Measurements from ENCODE around the gene UBR1. TPM values are rescaled to one million over a fixed set of nuclear protein-coding genes. Genes with fewer than 3 reads are reported as not detected.
"Not testable (repeated sequence)": the region's sequence is repeated elsewhere in the genome, so short reads cannot be mapped to it uniquely, and the experiment has no call there.

Gene UBR1
- total and polyA plus RNA-seq, 2 experiments from 2014 or later, result 16.2 to 26.0 TPM

- no peaks in the 10 kb centered on the region for H4K20me1 ChIP-seq (ENCODE audit: insufficient read depth)
- H3K4me1 ChIP-seq (ENCODE audit: insufficient read depth), result no peaks in the 10 kb centered on the region
- TF ChIP-seq EZH2phosphoT487 (IDR thresholded peaks at IDR 0.05; ENCODE audit: insufficient read depth, low read depth) (no peak), EZH2 (IDR thresholded peaks at IDR 0.05; ENCODE audit: insufficient read depth, poor library complexity, severe bottlenecking) (no peak)
- H3K9me2 ChIP-seq (ENCODE audit: insufficient read depth), result no peaks in the 10 kb centered on the region
- in situ Hi-C loops (cut with MboI), result no loop called here
- no peak overlapping the region for H3K4me2 ChIP-seq (ENCODE audit: unreplicated experiment)
- peaks cover 32% of the 10 kb centered on the region for H3K79me2 ChIP-seq (ENCODE audit: insufficient read depth)
- H3K27ac ChIP-seq, result no peak overlapping the region
- no peaks in the 10 kb centered on the region for H3F3A ChIP-seq (ENCODE audit: insufficient read depth)
- H3K9ac ChIP-seq, result no peak overlapping the region
- 75 to 77% methylated on average over 5 of the region's 5 CpGs for WGBS, 2 experiments (ENCODE audit: low coverage in 1 of 2, low lambda C conversion rate in 2 of 2, missing lambda C conversion rate in 2 of 2)
- DNase-seq, result no peak
- no peaks in the 10 kb centered on the region for H3K9me3 ChIP-seq (ENCODE audit: low read depth)
- no peaks in the 10 kb centered on the region for H3K36me3 ChIP-seq (ENCODE audit: low read depth)
- no peaks in the 10 kb centered on the region for H3K27me3 ChIP-seq (replicated peaks; ENCODE audit: insufficient read depth)
- no peak overlapping the region for H2AFZ ChIP-seq
- no peak overlapping the region for H3K4me3 ChIP-seq
These were observed 202.2 kb downstream of the UBR1 start for GRCh38 chr15:42903388-42904324.

- 96 to 100% methylated on average over 1 of the region's 1 CpG for WGBS, 2 experiments (ENCODE audit: low coverage in 1 of 2, low lambda C conversion rate in 2 of 2, missing lambda C conversion rate in 2 of 2)
- H3K4me1 ChIP-seq (ENCODE audit: insufficient read depth), result peaks cover 19% of the 10 kb centered on the region
- in situ Hi-C loops (cut with MboI); H3K36me3 ChIP-seq (ENCODE audit: low read depth); H3K4me3 ChIP-seq; H3K4me2 ChIP-seq (ENCODE audit: unreplicated experiment); H3F3A ChIP-seq (ENCODE audit: insufficient read depth); H2AFZ ChIP-seq; H3K9me2 ChIP-seq (ENCODE audit: insufficient read depth); DNase-seq; H3K27me3 ChIP-seq (replicated peaks; ENCODE audit: insufficient read depth); H3K9me3 ChIP-seq (ENCODE audit: low read depth); H3K9ac ChIP-seq; H3K27ac ChIP-seq; H4K20me1 ChIP-seq (ENCODE audit: insufficient read depth): not testable (repeated sequence)
- peaks cover 45% of the 10 kb centered on the region for H3K79me2 ChIP-seq (ENCODE audit: insufficient read depth)
These were observed 211.9 kb downstream of the UBR1 start for GRCh38 chr15:42893911-42894310.

Small RNAs within 50 kb of the gene (small RNA-seq; reads per million reads assigned to genes)
- gene AC068724.2 (ENCODE audit: low read depth, low replicate concordance), result not detected

Other genes starting within 250 kb of the UBR1 start
- gene TTBK2, start 185.3 kb downstream of the UBR1 start, total RNA-seq (2014; rRNA removed; shearing (Covaris generic)), result 6.3 and 7.6 TPM in 2 replicates
- gene TTBK2, start 185.3 kb downstream of the UBR1 start, polyA plus RNA-seq (2016; fragmentation: Nextera tagmentation; extraction: Ambion mirVana), result 4.7 and 5.1 TPM in 2 replicates
- 5.9 and 11.2 TPM in 2 replicates for gene TMEM62, start 27.5 kb upstream of the UBR1 start, total RNA-seq (2014; rRNA removed; shearing (Covaris generic))
- 6.5 and 8.2 TPM in 2 replicates for gene TMEM62, start 27.5 kb upstream of the UBR1 start, polyA plus RNA-seq (2016; fragmentation: Nextera tagmentation; extraction: Ambion mirVana)
- 87.9 and 92.3 TPM in 2 replicates for gene CCNDBP1, start 79.4 kb upstream of the UBR1 start, total RNA-seq (2014; rRNA removed; shearing (Covaris generic))
- gene CCNDBP1, start 79.4 kb upstream of the UBR1 start, polyA plus RNA-seq (2016; fragmentation: Nextera tagmentation; extraction: Ambion mirVana), result 100 and 104 TPM in 2 replicates
- not detected in 2 replicates for gene EPB42, start 115.0 kb upstream of the UBR1 start, total RNA-seq (2014; rRNA removed; shearing (Covaris generic))
- gene EPB42, start 115.0 kb upstream of the UBR1 start, polyA plus RNA-seq (2016; fragmentation: Nextera tagmentation; extraction: Ambion mirVana), result not detected in 2 replicates
- not detected in 2 replicates for gene TGM5, start 160.9 kb upstream of the UBR1 start, total RNA-seq (2014; rRNA removed; shearing (Covaris generic))
- gene TGM5, start 160.9 kb upstream of the UBR1 start, polyA plus RNA-seq (2016; fragmentation: Nextera tagmentation; extraction: Ambion mirVana), result not detected in 2 replicates
- not detected in 2 replicates for gene TGM7, start 196.2 kb upstream of the UBR1 start, total RNA-seq (2014; rRNA removed; shearing (Covaris generic))
- gene TGM7, start 196.2 kb upstream of the UBR1 start, polyA plus RNA-seq (2016; fragmentation: Nextera tagmentation; extraction: Ambion mirVana), result not detected in 2 replicates
- gene LCMT2, start 224.5 kb upstream of the UBR1 start, total RNA-seq (2014; rRNA removed; shearing (Covaris generic)), result 7.7 and 9.9 TPM in 2 replicates
- 7.4 and 8.4 TPM in 2 replicates for gene LCMT2, start 224.5 kb upstream of the UBR1 start, polyA plus RNA-seq (2016; fragmentation: Nextera tagmentation; extraction: Ambion mirVana)